ENCODE measurements around the gene MARS2. TPM values are rescaled to one million over a fixed set of nuclear protein-coding genes. Genes with fewer than 3 reads are reported as not detected.

The MARS2 gene
- total RNA-seq = 14.1 TPM

DNA sequence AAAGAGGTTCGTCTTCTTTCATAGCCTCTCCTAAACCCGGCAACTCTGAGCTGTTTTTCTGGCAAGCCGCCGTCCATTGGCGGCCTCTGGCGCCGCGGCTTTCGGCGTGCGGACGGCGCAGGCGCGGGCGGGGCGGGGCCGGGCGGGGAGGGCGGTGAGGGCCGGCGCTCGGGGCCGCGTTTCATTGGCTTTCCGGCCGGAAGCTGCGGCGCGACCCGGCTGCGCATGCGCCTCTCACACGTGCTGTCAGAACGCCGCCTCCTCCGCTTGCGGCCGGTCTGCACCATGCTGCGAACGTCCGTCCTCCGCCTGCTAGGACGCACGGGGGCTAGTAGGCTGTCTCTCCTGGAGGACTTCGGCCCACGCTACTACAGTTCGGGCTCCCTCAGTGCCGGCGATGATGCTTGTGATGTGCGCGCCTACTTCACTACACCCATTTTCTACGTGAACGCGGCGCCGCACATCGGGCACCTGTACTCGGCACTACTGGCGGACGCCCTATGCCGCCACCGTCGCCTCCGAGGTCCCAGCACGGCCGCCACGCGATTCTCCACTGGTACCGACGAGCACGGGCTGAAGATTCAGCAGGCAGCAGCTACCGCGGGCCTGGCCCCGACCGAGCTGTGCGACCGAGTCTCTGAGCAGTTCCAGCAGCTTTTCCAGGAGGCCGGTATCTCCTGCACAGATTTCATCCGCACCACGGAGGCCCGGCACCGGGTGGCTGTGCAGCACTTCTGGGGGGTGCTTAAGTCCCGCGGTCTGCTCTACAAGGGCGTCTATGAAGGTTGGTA lies at the start of gene MARS2:
Gene MARS2 (plus strand): TSS at position 249 of the 791 bp plus-strand sequence. CDS start 37 bp downstream, at position 286.

DNA sequence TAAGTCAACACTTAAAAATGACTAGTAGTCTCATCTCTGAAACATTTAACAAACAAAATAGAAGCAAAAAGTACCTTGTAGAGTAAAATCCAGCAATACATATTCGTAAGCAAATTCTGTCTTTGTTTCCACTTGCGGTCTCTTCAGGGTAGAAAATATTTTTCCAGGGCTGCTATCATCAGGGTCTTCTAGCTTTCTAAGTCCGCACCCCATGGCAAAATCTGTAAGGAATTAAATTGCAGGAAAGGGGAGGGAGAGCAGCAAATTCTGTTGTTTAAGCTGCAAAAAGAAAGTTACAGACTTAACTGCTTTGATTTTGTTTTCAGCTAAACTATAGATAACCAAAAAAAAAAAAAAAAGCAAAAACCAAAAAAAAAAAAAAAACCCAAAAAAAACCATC lies 29.9 kb upstream of the MARS2 start, which contains the start of gene RFTN2:
Gene RFTN2 (minus strand): TSS at position 342 of the 400 bp plus-strand sequence. CDS start 129 bp downstream, at position 213.

Other genes with a start within 250 kb of the MARS2 start
- 208 TPM for gene HSPD1, start 205.5 kb upstream of the MARS2 start, total RNA-seq
- gene HSPE1, start 205.0 kb upstream of the MARS2 start, total RNA-seq = 53.5 TPM
- gene MOB4, start 189.3 kb upstream of the MARS2 start, total RNA-seq = 70.7 TPM
- gene RFTN2, start 29.8 kb upstream of the MARS2 start, total RNA-seq = 26.0 TPM
- not detected for gene BOLL, start 80.0 kb downstream of the MARS2 start, total RNA-seq
- gene PLCL1, start 99.2 kb downstream of the MARS2 start, total RNA-seq = 31.0 TPM